Trophoblast cell (in vitro differentiated cells and primary cell): Measurements from ENCODE around the gene HOATZ.

Source experiments
- DNase-seq, 2 donors: peaks; one replicate each; pipeline ENCODE4 v3.0.0-alpha.2; 2016
- H2AFZ ChIP-seq: 2 replicates; pipeline ENCODE4 v1.6.1; 2013; ENCODE audit warnings: low read length, moderate library complexity, mild to moderate bottlenecking; ENCODE audit not compliant: insufficient read depth, poor library complexity
- H2AK5ac ChIP-seq: 2 replicates; pipeline ENCODE4 v1.6.1; 2013; ENCODE audit warnings: mild to moderate bottlenecking, low read length
- H2BK120ac ChIP-seq: 2 replicates; pipeline ENCODE4 v1.6.1; 2013; ENCODE audit warnings: low read length, mild to moderate bottlenecking, moderate library complexity; ENCODE audit not compliant: insufficient read depth, poor library complexity
- H2BK12ac ChIP-seq: 2 replicates; pipeline ENCODE4 v1.6.1; 2013; ENCODE audit warnings: mild to moderate bottlenecking, low read length, moderate library complexity
- H2BK5ac ChIP-seq: 2 replicates; pipeline ENCODE4 v1.6.1; 2013; ENCODE audit warnings: low read length, low read depth, moderate library complexity, mild to moderate bottlenecking; ENCODE audit not compliant: poor library complexity
- H3K14ac ChIP-seq: 2 replicates; pipeline ENCODE4 v1.6.1; 2013; ENCODE audit warnings: mild to moderate bottlenecking, low read length
- H3K18ac ChIP-seq: 2 replicates; pipeline ENCODE4 v1.6.1; 2013; ENCODE audit warnings: mild to moderate bottlenecking, low read length
- H3K23ac ChIP-seq: 2 replicates; pipeline ENCODE4 v1.6.1; 2013; ENCODE audit warnings: low read length
- H3K27ac ChIP-seq: 2 replicates; pipeline ENCODE4 v1.5.1; 2013; ENCODE audit warnings: low read depth, mild to moderate bottlenecking, inconsistent platforms, low read length, moderate library complexity
- H3K27me3 ChIP-seq: 2 replicates; pipeline ENCODE4 v1.6.1; 2013; ENCODE audit warnings: inconsistent platforms, mild to moderate bottlenecking, low read length, moderate library complexity; ENCODE audit not compliant: insufficient read depth
- H3K36me3 ChIP-seq, 2 experiments: 1 replicate in 1 of 2; 2 replicates in 1 of 2; pipeline ENCODE4 v1.6.1; 2013; ENCODE audit warnings: low read length in 2 of 2, mild to moderate bottlenecking in 2 of 2, moderate library complexity in 1 of 2; ENCODE audit not compliant: insufficient read depth in 2 of 2, control insufficient read depth in 1 of 2
- H3K4ac ChIP-seq: 2 replicates; pipeline ENCODE4 v1.6.1; 2013; ENCODE audit warnings: low read depth, mild to moderate bottlenecking, low read length, moderate library complexity
- H3K4me1 ChIP-seq, 2 experiments: 1 replicate in 1 of 2; 2 replicates in 1 of 2; pipeline ENCODE4 v1.6.1; 2013; ENCODE audit warnings: low read length in 2 of 2, mild to moderate bottlenecking in 2 of 2, moderate library complexity in 1 of 2; ENCODE audit not compliant: insufficient read depth in 2 of 2, control insufficient read depth in 1 of 2
- H3K4me2 ChIP-seq: 2 replicates; pipeline ENCODE4 v1.6.1; 2013; ENCODE audit warnings: inconsistent platforms, mild to moderate bottlenecking, low read length, moderate library complexity
- H3K4me3 ChIP-seq: 2 replicates; pipeline ENCODE4 v1.5.1; 2013; ENCODE audit warnings: mild to moderate bottlenecking, low read depth, low read length, inconsistent platforms
- H3K79me1 ChIP-seq: one replicate; pipeline ENCODE4 v1.6.1; 2013; ENCODE audit warnings: low read length
- H3K79me2 ChIP-seq: 2 replicates; pipeline ENCODE4 v1.6.1; 2013; ENCODE audit warnings: low read length, mild to moderate bottlenecking; ENCODE audit not compliant: control insufficient read depth, insufficient read depth, poor library complexity
- H3K9ac ChIP-seq: 2 replicates; pipeline ENCODE4 v1.6.1; 2013; ENCODE audit warnings: mild to moderate bottlenecking, low read length
- H3K9me3 ChIP-seq: 2 replicates; pipeline ENCODE4 v1.6.1; 2013; ENCODE audit warnings: low read depth, mild to moderate bottlenecking, control low read depth, inconsistent platforms, low read length; ENCODE audit not compliant: insufficient read depth
- H4K12ac ChIP-seq: 2 replicates; pipeline ENCODE4 v1.6.1; 2013; ENCODE audit warnings: low read depth, mild to moderate bottlenecking, low read length, moderate library complexity
- H4K8ac ChIP-seq: 2 replicates; pipeline ENCODE4 v1.6.1; 2013; ENCODE audit warnings: low read depth, mild to moderate bottlenecking, low read length, moderate library complexity
- H4K91ac ChIP-seq: one replicate; pipeline ENCODE4 v1.6.1; 2013; ENCODE audit warnings: low read depth, mild to moderate bottlenecking, low read length, moderate library complexity
- WGBS: extraction: QIAGEN DNeasy Blood & Tissue Kit; methylation state at CpG from one replicate; pipeline ENCODE4 v1.1.7; 2013; ENCODE audit warnings: missing lambda C conversion rate; ENCODE audit not compliant: insufficient read length, insufficient coverage; ENCODE audit errors: extremely low coverage; 5-methylcytosine and 5-hydroxymethylcytosine counted together

Gene HOATZ

GRCh38 chr11:111541254-111542061, 26.9 kb downstream of the HOATZ start:
- Histone ChIP-seq H3K4me2 (peak overlapping the region; percentile 63), H4K12ac (peak overlapping the region; percentile 16), H3K23ac (no peak overlapping the region), H3K27me3 (no peaks in the 10 kb centered on the region), H2BK120ac (peak overlapping the region; percentile 20), H3K79me2 (peaks cover 8% of the 10 kb centered on the region), H3K18ac (peak overlapping the region; percentile 73), H2AK5ac (peak overlapping the region; percentile 35), H3K4me1 (peaks cover 12 to 14% of the 10 kb centered on the region in 2 experiments), H3K9ac (peak overlapping the region; percentile 73), H4K8ac (peak overlapping the region; percentile 83), H4K91ac (peak overlapping the region; percentile 88), H3K9me3 (no peaks in the 10 kb centered on the region), H3K36me3 (peaks cover 13 to 26% of the 10 kb centered on the region in 2 experiments), H3K14ac (peak overlapping the region; percentile 77), H3K4ac (peak overlapping the region; percentile 49), H2AFZ (peak overlapping the region; percentile 84), H3K27ac (peak overlapping the region; percentile 81), H2BK12ac (peak overlapping the region; percentile 75), H3K79me1 (peaks cover 18% of the 10 kb centered on the region), H3K4me3 (peak overlapping the region; percentile 88), H2BK5ac (peak overlapping the region; percentile 79)
- peak; percentile 79 to 83 for DNase-seq
- no CpG with 5 or more reads among the region's 41 CpGs for WGBS

GRCh38 chr11:111542606-111543275, 28.2 kb downstream of the HOATZ start:
- Histone ChIP-seq H3K4me2 (no peak overlapping the region), H2AFZ (no peak overlapping the region), H3K18ac (no peak overlapping the region), H4K91ac (no peak overlapping the region), H3K9me3 (no peaks in the 10 kb centered on the region), H3K9ac (peak overlapping the region; percentile 19), H3K23ac (no peak overlapping the region), H3K27me3 (no peaks in the 10 kb centered on the region), H2BK120ac (no peak overlapping the region), H3K79me2 (peaks cover 8% of the 10 kb centered on the region), H3K14ac (no peak overlapping the region), H3K4me1 (peaks cover 12 to 14% of the 10 kb centered on the region in 2 experiments), H3K36me3 (peaks cover 16 to 35% of the 10 kb centered on the region in 2 experiments), H3K4ac (no peak overlapping the region), H3K27ac (no peak overlapping the region), H3K79me1 (peaks cover 18% of the 10 kb centered on the region), H2BK5ac (no peak overlapping the region), H2BK12ac (no peak overlapping the region), H4K8ac (no peak overlapping the region), H4K12ac (no peak overlapping the region), H2AK5ac (no peak overlapping the region), H3K4me3 (no peak overlapping the region)
- WGBS: no CpG with 5 or more reads among the region's 10 CpGs
- no peak for DNase-seq

GRCh38 chr11:111548525-111548924, 33.9 kb downstream of the HOATZ start:
- DNase-seq: no peak
- Histone ChIP-seq H2BK120ac (no peak overlapping the region), H4K91ac (no peak overlapping the region), H3K4me2 (no peak overlapping the region), H3K27me3 (no peaks in the 10 kb centered on the region), H2AFZ (no peak overlapping the region), H2BK12ac (no peak overlapping the region), H3K79me2 (no peaks in the 10 kb centered on the region), H2AK5ac (no peak overlapping the region), H3K23ac (no peak overlapping the region), H3K79me1 (no peaks in the 10 kb centered on the region), H3K18ac (no peak overlapping the region), H3K4me3 (no peak overlapping the region), H3K9ac (no peak overlapping the region), H3K36me3 (peaks cover 28 to 65% of the 10 kb centered on the region in 2 experiments), H3K4ac (no peak overlapping the region), H2BK5ac (no peak overlapping the region), H3K9me3 (no peaks in the 10 kb centered on the region), H4K8ac (no peak overlapping the region), H3K4me1 (no peaks in the 10 kb centered on the region), H4K12ac (no peak overlapping the region), H3K14ac (no peak overlapping the region), H3K27ac (no peak overlapping the region)
- no CpG with 5 or more reads among the region's 2 CpGs for WGBS

GRCh38 chr11:111549196-111549868, 34.8 kb downstream of the HOATZ start:
- no peak overlapping the region for H3K4ac ChIP-seq
- H3K27ac ChIP-seq: no peak overlapping the region
- no peak overlapping the region for H4K91ac ChIP-seq
- no peaks in the 10 kb centered on the region for H3K79me2 ChIP-seq
- H3K36me3 ChIP-seq: peaks cover 23 to 58% of the 10 kb centered on the region in 2 experiments
- no peak overlapping the region for H3K23ac ChIP-seq
- H2BK5ac ChIP-seq: no peak overlapping the region
- H2AK5ac ChIP-seq: no peak overlapping the region
- H3K9me3 ChIP-seq: no peaks in the 10 kb centered on the region
- H2BK12ac ChIP-seq: no peak overlapping the region
- no peak overlapping the region for H3K9ac ChIP-seq
- H2AFZ ChIP-seq: no peak overlapping the region
- H3K18ac ChIP-seq: no peak overlapping the region
- H3K79me1 ChIP-seq: no peaks in the 10 kb centered on the region
- no peak overlapping the region for H2BK120ac ChIP-seq
- H3K4me3 ChIP-seq: no peak overlapping the region
- no peak overlapping the region for H3K4me2 ChIP-seq
- H3K4me1 ChIP-seq: no peaks in the 10 kb centered on the region
- no peak overlapping the region for H4K12ac ChIP-seq
- no CpG with 5 or more reads among the region's 11 CpGs for WGBS
- DNase-seq: peak in 1 of 2 donors; percentile 55
- H3K14ac ChIP-seq: no peak overlapping the region
- no peaks in the 10 kb centered on the region for H3K27me3 ChIP-seq
- H4K8ac ChIP-seq: no peak overlapping the region
